Stimulated activated CD4-positive, alpha-beta T cell treated with anti-CD3 and anti-CD28 coated beads, Interleukin-1b, Interleukin-23, amount 100 ng/mL, for 4 hours (primary cell): ENCODE measurements around the gene BAHD1.

Source experiments
- DNase-seq, 2 donors: peaks; one replicate each; pipeline ENCODE4 v3.0.0-alpha.2; 2020; ENCODE audit warnings: low read depth in 2 of 2

BAHD1 gene

GRCh38 chr15:40424483-40425115 lies 16.2 kb upstream of the BAHD1 start:
- no peak for DNase-seq

- DNase-seq: no peak
These were observed 15.1 kb upstream of the BAHD1 start for GRCh38 chr15:40425681-40426080.

- no peak for DNase-seq
These were observed 13.6 kb upstream of the BAHD1 start for GRCh38 chr15:40427188-40427587.

GRCh38 chr15:40428185-40428584 lies 12.6 kb upstream of the BAHD1 start:
- DNase-seq: no peak

GRCh38 chr15:40429068-40429710 lies 11.6 kb upstream of the BAHD1 start:
- DNase-seq: no peak

GRCh38 chr15:40430271-40430805 lies 10.4 kb upstream of the BAHD1 start:
- DNase-seq: no peak

GRCh38 chr15:40435023-40435709 lies 5.6 kb upstream of the BAHD1 start:
- no peak for DNase-seq

GRCh38 chr15:40435710-40436089 lies 5.1 kb upstream of the BAHD1 start:
- DNase-seq: no peak

- no peak for DNase-seq
These were observed 4.4 kb upstream of the BAHD1 start for GRCh38 chr15:40436116-40436891.

GRCh38 chr15:40436892-40437751 lies 3.6 kb upstream of the BAHD1 start:
- DNase-seq: no peak

GRCh38 chr15:40437752-40438687 lies 2.7 kb upstream of the BAHD1 start:
- no peak for DNase-seq

- DNase-seq: no peak
These were observed 2.0 kb upstream of the BAHD1 start for GRCh38 chr15:40438712-40439111.

GRCh38 chr15:40439461-40439959 lies 1.2 kb upstream of the BAHD1 start:
- no peak for DNase-seq

GRCh38 chr15:40439960-40440742 lies 602 bp upstream of the BAHD1 start:
- no peak for DNase-seq

- DNase-seq: no peak
These were observed 1.1 kb downstream of the BAHD1 start for GRCh38 chr15:40441565-40442531.

GRCh38 chr15:40443255-40443654 lies 2.5 kb downstream of the BAHD1 start:
- no peak for DNase-seq

- DNase-seq: no peak
These were observed 3.1 kb downstream of the BAHD1 start for GRCh38 chr15:40443846-40444245.

GRCh38 chr15:40444736-40445135 lies 4.0 kb downstream of the BAHD1 start:
- no peak for DNase-seq
